Activated CD4-positive, alpha-beta T cell treated with anti-CD3 and anti-CD28 coated beads for 1 hour (primary cell): Measurements from ENCODE around the gene MUCL3.
"Not testable (repeated sequence)": the region's sequence is repeated elsewhere in the genome, so short reads cannot be mapped to it uniquely, and the experiment has no call there.

ENCODE experiments used
- DNase-seq: peaks from one replicate; pipeline ENCODE4 v3.0.0-alpha.2; 2020

Gene MUCL3

GRCh38 chr6:30988209-30988825 lies 47.5 kb downstream of the MUCL3 start:
- DNase-seq, result no peak

GRCh38 chr6:30990422-30991086 lies 49.8 kb downstream of the MUCL3 start:
- no peak for DNase-seq

- no peak for DNase-seq
These were observed 51.1 kb downstream of the MUCL3 start for GRCh38 chr6:30991891-30992290.

- DNase-seq, result no peak
These were observed 56.5 kb downstream of the MUCL3 start for GRCh38 chr6:30997301-30997700.

GRCh38 chr6:30998785-30999184 lies 58.0 kb downstream of the MUCL3 start:
- DNase-seq, result no peak

GRCh38 chr6:31000067-31000860 lies 59.5 kb downstream of the MUCL3 start:
- DNase-seq, result not testable (repeated sequence)

GRCh38 chr6:31001281-31001888 lies 60.6 kb downstream of the MUCL3 start:
- no peak for DNase-seq

GRCh38 chr6:31002471-31002870 lies 61.7 kb downstream of the MUCL3 start:
- DNase-seq, result no peak
